ENCODE measurements around the gene DNAI2. TPM values are rescaled to one million over a fixed set of nuclear protein-coding genes. Genes with fewer than 3 reads are reported as not detected.

DNAI2 gene
- total RNA-seq, 1 donor from 2014 or later, result 6.2 TPM

DNA sequence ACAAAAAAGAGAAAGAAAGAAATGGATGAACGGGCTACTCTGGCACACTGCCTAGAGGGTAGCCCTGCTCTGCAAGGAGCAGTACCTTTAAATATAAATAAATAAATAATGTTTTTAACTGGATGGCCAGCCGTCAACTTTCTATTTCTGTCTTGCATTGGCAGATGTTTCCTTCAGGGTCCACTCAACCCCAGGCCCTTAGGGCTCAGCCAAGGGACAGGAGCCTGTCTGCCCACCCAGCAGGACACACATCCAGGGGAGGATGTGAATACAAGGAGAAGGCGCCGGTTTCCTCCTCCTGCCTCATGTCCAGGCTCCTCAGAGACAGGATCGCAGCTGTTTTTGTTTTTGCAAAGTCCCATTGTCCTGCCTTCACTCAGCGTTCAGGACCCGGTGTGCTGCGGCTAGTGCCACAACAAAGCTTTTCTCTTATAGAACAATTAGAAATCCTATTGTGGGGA, 38.1 kb upstream of the DNAI2 start:
- Histone ChIP-seq H3K4me1 (peaks cover 29% of the 10 kb centered on the region), H3K9me3 (no peaks in the 10 kb centered on the region), H3K4me3 (no peak overlapping the region), H3K27ac (no peak overlapping the region), H3K27me3 (ENCODE audit: low read depth) (no peaks in the 10 kb centered on the region), H3K36me3 (no peaks in the 10 kb centered on the region)
- intact Hi-C loops (cut with DNase I), result no loop called here
- no peak for ATAC-seq
- DNase-seq, result no peak
- TF ChIP-seq, protein P1, sequence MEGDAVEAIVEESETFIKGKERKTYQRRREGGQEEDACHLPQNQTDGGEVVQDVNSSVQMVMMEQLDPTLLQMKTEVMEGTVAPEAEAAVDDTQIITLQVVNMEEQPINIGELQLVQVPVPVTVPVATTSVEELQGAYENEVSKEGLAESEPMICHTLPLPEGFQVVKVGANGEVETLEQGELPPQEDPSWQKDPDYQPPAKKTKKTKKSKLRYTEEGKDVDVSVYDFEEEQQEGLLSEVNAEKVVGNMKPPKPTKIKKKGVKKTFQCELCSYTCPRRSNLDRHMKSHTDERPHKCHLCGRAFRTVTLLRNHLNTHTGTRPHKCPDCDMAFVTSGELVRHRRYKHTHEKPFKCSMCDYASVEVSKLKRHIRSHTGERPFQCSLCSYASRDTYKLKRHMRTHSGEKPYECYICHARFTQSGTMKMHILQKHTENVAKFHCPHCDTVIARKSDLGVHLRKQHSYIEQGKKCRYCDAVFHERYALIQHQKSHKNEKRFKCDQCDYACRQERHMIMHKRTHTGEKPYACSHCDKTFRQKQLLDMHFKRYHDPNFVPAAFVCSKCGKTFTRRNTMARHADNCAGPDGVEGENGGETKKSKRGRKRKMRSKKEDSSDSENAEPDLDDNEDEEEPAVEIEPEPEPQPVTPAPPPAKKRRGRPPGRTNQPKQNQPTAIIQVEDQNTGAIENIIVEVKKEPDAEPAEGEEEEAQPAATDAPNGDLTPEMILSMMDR (IDR thresholded peaks at IDR 0.05), result no peak

DNA sequence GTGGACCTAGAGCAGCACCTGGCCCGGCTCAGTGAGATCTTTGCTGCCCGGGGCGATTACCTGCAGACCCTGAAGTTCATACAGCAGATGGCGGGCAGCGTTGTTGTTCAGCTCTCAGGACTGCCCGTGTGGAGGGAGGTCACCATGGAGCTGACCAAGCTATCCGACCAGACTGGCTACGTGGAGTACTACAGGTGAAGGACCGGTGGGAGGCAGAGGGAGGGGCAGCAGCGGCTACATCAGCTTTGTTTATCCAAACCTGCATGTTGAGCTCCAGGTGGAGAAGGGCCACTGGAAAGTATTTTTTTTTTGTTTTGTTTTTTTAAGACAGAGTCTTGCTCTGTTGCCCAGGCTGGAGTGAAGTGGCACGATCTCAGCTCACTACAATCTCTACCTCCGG, 36.7 kb upstream of the DNAI2 start:
- Histone ChIP-seq H3K27ac (no peak overlapping the region), H3K27me3 (ENCODE audit: low read depth) (no peaks in the 10 kb centered on the region), H3K4me1 (peaks cover 38% of the 10 kb centered on the region), H3K9me3 (no peaks in the 10 kb centered on the region), H3K36me3 (no peaks in the 10 kb centered on the region), H3K4me3 (no peak overlapping the region)
- intact Hi-C loops (cut with DNase I), result no loop called here
- TF ChIP-seq, protein P1 (IDR thresholded peaks at IDR 0.05), result no peak
- ATAC-seq, result no peak
- DNase-seq, result no peak

DNA sequence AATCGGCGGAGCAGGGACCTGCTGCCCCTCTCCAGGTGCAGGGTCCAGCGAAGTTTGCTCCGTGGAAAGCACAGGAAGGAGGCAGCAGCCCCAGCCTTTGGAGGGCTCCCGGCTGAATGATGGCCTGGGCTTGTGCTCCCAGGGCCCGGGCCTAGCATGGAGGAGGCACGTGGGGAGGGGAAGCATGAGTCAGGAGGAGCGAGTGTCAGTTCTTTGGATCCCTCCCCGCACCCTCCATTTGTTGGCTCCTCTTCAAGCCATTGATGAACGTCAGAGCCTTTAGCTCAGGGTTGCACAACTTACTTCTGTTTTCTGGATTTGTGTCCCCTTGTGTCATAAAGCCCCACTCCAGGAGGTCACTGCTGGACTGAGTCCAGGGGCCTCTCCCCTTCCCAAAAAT, 34.9 kb upstream of the DNAI2 start:
- no peak overlapping the region for H3K4me3 ChIP-seq
- H3K27ac ChIP-seq, result no peak overlapping the region
- intact Hi-C loops (cut with DNase I), result no loop called here
- DNase-seq, result peak; percentile 59
- peaks cover 29% of the 10 kb centered on the region for H3K4me1 ChIP-seq
- TF ChIP-seq, protein P1 (IDR thresholded peaks at IDR 0.05), result no peak
- peak in 1 of 2 donors; percentile 54 for ATAC-seq
- no peaks in the 10 kb centered on the region for H3K36me3 ChIP-seq
- H3K9me3 ChIP-seq, result no peaks in the 10 kb centered on the region
- no peaks in the 10 kb centered on the region for H3K27me3 ChIP-seq (ENCODE audit: low read depth)

DNA sequence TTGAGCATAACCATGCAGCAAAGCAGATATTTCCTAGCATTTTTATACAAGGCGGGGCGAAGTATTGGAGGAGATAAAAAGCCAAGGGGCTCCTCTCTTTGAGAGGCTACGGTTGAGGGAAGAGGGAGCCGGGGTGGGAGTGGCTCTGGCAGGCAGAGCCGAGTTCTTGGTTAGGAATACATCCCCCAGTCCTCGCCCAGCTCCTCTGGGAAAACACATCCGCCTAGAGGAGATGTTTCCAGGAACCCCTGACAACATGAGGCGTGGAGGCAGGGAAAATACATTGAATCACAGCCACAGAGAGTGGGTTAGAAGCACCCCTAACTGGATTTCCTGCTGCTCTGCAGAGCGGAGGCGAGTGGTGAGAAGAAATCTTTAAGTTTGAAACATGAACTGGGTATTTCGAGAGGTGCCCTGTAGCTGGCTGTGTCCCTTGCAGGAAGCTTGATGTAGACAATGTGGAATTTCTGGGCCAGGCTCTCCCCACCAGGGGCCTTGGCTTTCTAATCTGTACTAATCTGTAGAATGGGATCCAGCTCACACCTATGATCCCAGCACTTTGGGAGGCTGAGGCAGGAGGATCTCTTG, 33.3 kb upstream of the DNAI2 start:
- H3K4me3 ChIP-seq, result no peak overlapping the region
- no peaks in the 10 kb centered on the region for H3K27me3 ChIP-seq (ENCODE audit: low read depth)
- H3K27ac ChIP-seq, result no peak overlapping the region
- ATAC-seq, result peak in 1 of 2 donors; percentile 16
- no peak for DNase-seq
- intact Hi-C loops (cut with DNase I), result no loop called here
- peaks cover 20% of the 10 kb centered on the region for H3K4me1 ChIP-seq
- H3K9me3 ChIP-seq, result no peaks in the 10 kb centered on the region
- TF ChIP-seq, protein P1 (IDR thresholded peaks at IDR 0.05), result no peak
- H3K36me3 ChIP-seq, result no peaks in the 10 kb centered on the region

DNA sequence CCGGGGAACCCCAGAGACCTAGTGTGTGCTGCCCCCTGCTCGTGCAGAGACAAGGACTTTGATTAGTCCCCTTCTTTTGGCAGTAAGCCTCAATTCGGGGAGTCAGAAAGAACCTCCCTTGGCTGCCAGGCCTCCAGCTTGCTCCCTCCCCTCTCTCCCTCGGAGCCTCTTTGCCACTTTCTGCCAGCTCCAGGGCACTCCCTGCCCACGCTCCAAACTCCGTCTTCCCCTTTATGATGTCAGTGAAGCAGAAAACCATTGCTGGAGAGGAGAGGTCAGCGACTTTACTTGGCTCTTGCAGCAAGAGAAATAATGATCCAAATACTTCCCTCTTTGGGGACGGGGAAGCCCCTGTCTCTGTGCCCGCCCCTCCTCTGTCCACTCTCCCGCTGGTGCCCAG, 32.6 kb upstream of the DNAI2 start:
- Histone ChIP-seq H3K27ac (peak overlapping the region; percentile 41), H3K4me3 (no peak overlapping the region), H3K36me3 (no peaks in the 10 kb centered on the region), H3K4me1 (peaks cover 17% of the 10 kb centered on the region), H3K9me3 (no peaks in the 10 kb centered on the region), H3K27me3 (ENCODE audit: low read depth) (no peaks in the 10 kb centered on the region)
- DNase-seq (peak; percentile 62), ATAC-seq (peak; percentile 76 to 78)
- intact Hi-C loops (cut with DNase I), result no loop called here
- TF ChIP-seq, protein P1 (IDR thresholded peaks at IDR 0.05), result no peak

Data from lower lobe of right lung (tissue), 2 donors.